PC-3 (cell line): ENCODE measurements around the gene MRPL2.

Experiments used
- EZH2phosphoT487 ChIP-seq: fragments of 300-600 bp; sonication (generic); IDR thresholded peaks from 2 replicates; pipeline ENCODE4 v1.6.1; 2018; ENCODE audit warnings: mild to moderate bottlenecking, antibody characterized with exemption, low read length, borderline replicate concordance
- TF ChIP-seq, protein P1 (sequence below): fragments of 300-600 bp; sonication (generic); conservative IDR thresholded peaks from 2 replicates; pipeline ENCODE4 v1.5.1; 2017; ENCODE audit warnings: antibody characterized with exemption, low read depth, mild to moderate bottlenecking, low read length

DNA sequence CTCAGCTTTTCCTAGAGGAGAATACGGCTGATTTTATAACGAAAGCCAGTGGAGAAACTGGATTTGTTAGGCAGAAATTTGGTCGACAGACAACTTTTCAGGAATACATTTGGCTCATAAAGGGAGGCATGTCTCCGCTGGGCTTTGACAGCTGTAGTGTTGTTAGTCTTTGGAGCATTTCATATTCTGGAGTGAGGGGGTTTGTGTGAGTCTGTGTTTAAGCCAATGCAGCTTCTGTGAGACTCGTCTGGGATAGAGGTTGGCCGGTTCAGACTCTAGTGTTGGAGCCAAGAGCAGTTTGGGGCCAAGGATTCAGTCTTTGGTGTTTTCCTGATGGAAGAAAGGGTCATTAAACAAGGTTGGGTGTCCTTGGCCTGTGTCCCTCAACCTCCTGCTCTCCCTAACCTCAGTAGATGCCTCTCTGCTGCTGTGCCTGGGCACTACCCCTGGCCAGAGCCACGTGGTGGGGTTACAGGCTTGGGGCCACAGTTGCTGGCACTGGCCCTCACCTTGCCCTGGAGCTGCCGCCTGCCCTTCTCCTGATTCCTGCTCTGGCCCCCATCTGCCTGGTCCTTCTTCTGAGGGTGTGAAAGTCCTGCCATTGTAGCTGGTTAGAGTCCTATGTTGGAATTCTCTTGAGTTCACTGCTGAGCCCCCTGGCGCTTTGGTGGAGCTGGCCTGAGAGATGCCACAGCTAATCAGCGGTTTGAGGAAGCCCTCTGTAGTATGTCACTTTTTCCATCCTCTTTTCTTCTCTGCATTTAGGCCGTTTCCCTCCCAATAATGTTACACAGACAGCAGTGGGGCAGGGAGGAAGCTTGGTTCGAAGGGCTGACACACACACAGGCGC is 23.8 kb upstream of the MRPL2 start:
- TF ChIP-seq, protein P1, sequence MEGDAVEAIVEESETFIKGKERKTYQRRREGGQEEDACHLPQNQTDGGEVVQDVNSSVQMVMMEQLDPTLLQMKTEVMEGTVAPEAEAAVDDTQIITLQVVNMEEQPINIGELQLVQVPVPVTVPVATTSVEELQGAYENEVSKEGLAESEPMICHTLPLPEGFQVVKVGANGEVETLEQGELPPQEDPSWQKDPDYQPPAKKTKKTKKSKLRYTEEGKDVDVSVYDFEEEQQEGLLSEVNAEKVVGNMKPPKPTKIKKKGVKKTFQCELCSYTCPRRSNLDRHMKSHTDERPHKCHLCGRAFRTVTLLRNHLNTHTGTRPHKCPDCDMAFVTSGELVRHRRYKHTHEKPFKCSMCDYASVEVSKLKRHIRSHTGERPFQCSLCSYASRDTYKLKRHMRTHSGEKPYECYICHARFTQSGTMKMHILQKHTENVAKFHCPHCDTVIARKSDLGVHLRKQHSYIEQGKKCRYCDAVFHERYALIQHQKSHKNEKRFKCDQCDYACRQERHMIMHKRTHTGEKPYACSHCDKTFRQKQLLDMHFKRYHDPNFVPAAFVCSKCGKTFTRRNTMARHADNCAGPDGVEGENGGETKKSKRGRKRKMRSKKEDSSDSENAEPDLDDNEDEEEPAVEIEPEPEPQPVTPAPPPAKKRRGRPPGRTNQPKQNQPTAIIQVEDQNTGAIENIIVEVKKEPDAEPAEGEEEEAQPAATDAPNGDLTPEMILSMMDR: no peak
- TF ChIP-seq EZH2phosphoT487: no peak
